Myocyte (in vitro differentiated cells): ENCODE data around the gene NR2F2. TPM values are rescaled to one million over a fixed set of nuclear protein-coding genes. Genes with fewer than 3 reads are reported as not detected.

Source experiments
- DNase-seq: peaks from one replicate; pipeline ENCODE4 v3.0.0-alpha.2; 2012; ENCODE audit warnings: low read depth
- total RNA-seq: library from RNA; depleted of rRNA; stranded (reverse); fragments of >200 nt; gene quantifications from 2 replicates; pipeline ENCODE4 v1.2.3, GENCODE V29; 2014

The NR2F2 gene
- total RNA-seq, 1 donor from 2014 or later, result 8.7 TPM

DNA sequence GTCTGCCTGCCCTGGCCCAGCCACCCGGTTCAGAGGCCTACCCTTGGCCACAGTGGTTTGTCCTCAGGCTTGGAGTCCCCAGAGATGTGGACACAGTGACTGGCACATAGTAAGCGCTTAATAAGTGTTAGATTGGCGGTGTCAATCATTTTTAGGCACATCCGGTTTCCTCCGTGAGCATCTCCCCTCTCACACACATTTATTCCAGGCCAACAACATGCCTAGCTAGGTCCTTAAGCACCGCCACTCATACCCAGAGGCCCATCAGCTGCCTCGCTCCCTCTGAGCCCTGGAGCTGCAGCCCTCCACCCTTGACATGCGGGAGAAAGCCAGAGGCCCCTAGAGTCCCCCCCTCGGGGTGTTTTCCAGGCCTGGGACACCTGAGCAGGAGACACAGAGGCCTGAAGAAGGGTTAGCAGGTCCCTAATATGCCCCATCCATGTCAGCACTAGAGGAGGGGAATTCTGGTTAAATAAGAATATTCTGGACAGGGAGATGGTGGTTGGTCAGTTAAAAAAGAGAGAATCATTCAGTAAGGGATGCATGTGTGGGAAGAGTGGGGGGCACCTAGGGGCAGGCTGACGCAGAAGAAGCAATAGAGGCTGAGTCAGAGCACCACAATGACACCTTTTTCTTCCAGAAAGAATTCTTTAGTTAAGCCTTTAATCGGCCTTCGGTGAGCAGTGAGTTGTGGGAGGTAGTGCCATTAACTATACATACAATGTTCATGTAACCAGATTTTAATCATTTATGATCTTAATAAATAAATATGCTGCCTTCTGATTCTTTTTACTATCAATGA, 22.3 kb downstream of the NR2F2 start:
- no peak for DNase-seq

- no peak for DNase-seq
Observed at GRCh38 chr15:96353416-96353929, 23.0 kb downstream of the NR2F2 start.

GRCh38 chr15:96353930-96354730, 23.6 kb downstream of the NR2F2 start:
- DNase-seq, result peak; percentile 46

GRCh38 chr15:96354731-96355567, 24.4 kb downstream of the NR2F2 start:
- DNase-seq, result peak; percentile 63

GRCh38 chr15:96355568-96356187, 25.2 kb downstream of the NR2F2 start:
- DNase-seq, result no peak

DNA sequence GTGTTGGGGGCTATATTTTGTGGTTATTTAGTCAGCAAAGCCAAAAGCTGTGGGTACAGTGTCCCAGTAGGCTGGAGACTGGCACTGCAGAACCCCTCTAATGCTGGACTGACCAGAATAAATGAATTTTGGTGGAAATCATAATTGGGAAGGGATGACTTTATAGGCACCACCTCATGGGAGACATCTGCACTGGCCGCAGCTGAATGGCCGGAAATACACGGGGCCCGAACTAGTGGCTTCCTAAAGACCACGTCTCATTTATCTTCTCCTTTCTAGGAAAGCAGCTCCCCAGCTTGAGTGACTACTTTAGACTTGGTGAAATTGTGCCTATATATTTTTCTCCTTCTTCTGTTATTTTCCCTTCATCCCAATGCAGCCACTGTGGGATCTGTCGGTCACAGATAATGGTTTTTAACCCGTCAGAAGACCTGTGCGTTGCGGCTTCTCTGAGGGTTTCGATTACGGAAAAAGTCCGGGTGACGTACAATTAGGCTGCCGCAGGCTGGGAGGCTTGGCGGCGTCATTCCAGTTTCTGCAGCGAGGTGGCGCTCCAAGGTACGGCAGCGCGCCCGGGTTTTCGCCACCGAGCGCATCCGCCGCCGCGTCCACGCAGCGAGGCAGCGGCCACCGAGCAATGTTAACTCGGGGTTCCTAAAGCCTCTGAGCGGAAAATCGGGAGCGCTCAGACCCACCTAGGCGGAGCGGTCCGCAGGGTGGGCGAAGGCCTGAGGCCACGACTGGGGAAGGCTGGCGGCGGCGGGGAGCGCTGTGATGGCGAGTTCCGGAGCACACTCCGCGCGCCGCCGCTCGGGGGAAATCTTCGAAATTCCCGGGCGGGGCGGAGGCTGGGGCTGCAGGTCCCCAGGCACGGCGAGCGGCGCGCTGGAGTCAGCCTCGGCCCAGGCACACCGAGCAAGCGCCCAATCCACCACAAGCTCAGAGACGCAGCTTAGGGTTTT, 26.3 kb downstream of the NR2F2 start:
- DNase-seq, result peak; percentile 87

DNA sequence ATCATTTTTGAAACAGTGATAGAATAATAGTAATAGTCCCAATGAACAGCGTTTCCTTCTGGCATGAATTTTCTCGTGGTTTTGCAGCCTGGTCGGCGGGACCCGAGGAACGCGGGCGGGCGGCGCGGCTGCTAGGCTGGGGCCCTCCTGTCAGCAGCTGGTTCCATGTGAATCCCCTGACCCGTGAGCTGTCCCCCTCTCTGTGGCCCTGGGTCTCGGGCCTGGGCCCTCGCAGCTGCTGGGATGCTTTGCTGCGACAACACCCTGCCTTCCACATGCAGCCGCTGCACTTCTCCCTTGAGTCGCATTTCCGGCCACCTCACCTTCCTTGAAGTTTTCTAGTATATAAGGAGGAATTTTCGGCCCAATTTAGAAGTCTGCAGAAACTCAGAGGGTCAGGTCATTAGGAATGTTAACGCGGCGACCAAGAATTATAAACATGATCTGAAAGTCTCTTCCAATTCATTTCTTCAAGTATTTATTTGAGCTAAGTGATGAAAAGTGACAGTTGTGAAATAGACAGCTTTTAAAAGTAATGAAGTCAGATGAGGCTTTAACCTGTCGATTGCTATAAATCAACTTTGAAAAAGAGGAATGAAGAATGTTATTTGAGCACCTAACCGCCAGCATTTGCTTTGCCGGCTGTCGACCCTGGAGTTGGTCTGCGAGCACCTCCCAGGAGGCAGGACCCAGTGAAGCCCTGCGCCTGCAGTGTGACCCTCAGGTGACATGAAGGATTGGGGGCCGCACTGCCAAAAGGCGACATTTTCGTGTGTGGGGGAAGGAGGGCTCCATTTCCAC, 27.7 kb downstream of the NR2F2 start:
- no peak for DNase-seq

GRCh38 chr15:96358821-96359615, 28.5 kb downstream of the NR2F2 start:
- no peak for DNase-seq

GRCh38 chr15:96359616-96360521, 29.4 kb downstream of the NR2F2 start:
- DNase-seq, result no peak

DNA sequence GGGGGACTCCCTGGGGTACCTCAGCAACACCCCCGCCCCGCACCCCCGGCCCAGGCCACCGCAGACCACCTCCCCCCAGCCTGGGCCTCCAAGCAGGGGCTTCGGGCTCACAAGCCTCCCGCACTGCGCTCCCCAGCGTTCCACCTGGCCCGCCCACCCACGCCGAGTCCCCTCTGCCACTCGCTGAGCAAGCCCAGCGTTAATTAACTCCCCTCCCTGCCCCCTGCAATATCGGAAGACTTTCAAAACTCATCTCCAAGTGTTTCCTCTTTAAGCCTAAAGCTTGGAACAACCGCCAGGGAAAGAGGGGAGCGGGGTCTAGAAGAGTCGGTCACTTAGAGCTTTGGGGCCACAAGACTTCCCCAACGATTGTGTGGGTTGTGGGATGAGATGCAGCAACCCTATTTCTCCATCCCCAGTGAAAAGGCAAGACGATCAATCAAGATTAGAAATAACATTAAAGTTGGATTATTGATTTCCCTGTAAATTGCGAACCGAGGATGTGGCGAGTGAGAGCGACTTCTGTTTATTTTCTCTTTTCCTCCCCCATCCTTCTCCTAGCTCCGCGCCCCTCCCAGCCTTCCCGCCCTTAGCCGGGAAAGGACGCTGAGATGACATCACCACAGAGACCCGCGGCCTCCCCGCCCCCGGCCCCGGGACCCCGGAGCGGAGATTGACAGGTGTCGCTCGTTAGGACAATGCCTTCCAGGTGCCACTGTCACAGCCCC, 30.2 kb downstream of the NR2F2 start:
- no peak for DNase-seq

DNA sequence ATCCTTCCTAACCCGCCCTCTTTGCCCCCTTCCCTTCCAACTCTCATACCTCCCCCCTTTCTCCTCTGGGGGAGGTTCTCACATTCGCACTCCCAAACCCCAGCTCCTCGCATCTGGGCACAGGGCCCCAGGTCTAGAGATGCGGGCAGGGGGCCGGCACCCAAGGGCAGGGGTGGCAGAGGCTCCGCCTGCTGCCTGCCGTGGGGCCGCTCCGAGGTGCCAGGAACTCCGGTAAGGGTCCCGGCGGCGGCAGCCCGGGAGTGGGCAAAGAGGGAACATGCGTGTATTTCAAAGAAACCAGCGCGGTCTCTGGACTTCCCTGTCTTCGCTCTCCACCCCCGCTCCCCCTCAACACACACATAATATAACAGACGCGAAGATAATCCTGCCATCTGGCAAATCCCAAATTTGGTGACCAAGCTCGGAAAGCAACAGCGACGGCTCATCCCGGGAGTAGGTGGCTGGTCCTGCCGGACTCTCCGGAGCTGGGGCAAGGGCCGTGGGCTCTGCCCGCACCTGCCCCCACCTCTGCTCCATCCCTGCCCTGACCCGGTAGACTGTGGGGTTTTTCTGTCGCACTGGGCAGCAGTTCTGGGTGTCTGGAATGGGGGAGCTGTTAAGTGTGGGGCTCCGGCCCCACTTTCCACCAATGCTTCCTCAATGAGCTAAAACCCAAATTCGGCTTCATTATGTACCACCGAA, 31.0 kb downstream of the NR2F2 start:
- no peak for DNase-seq

- DNase-seq, result no peak
Observed at GRCh38 chr15:96362011-96362754, 31.7 kb downstream of the NR2F2 start.

DNA sequence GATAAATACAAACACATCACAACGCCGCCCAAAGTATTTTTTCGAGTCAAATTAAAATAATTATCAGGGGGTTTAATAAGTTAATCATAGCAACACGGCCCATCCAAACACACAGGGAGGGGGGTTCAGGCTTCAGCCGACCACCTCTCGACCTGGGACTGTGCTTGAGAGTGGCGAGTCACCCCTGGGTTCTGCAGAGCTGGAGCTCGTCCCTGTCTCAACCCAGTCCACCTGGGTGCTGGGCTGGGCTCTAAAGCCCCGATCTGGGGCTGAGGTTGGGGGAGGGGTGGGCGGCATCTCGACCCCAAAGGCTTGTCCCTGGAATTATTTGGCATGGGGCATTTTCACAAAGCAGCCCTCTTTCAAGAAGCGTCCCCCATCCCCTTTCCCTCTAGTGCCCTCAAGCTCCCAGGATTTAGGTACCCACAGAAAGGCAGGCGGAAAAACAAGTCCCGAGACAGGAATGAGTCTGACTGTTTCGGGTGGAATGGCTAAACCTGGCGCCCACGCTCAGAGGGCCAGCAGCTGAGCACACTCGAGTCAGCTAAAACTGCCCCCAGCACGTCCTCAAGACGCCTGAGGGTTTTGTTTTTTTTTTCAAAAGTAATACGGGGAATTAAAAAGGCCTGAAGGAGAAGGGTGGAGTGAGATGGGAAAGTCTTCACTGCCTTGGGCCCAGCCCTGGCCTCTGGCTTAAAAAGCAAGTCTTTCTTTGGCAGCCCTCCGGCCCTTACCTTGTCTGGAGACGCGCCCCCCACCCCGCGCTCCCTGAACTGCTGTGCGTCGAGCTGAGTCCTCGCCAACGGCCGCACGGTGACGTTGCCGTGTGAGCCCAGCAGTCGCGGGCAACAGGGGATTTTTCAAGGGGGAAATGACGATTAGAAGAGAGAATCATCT, 32.5 kb downstream of the NR2F2 start:
- no peak for DNase-seq

DNA sequence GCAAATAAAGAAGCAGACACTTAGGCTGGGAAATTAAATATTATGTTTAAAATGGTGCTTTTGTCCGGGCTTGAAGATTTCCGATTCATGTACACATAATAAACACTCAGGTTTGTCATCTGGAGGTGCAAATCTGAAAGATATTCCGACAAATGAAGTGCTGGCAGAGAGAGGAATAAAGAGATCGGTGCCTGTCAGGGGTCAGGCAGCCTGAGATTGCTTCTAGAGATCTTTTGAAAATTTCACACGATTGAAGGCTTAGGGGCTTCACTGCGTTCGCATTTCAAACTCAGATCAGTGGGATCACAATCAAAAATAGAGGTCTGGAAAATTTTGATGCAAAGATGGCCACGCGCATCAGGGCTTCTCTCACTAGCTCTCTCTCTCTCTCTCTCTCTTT, 33.2 kb downstream of the NR2F2 start:
- DNase-seq, result no peak
